Tibial nerve (tissue), 4 donors: ENCODE data around the gene SPECC1. TPM values are rescaled to one million over a fixed set of nuclear protein-coding genes. Genes with fewer than 3 reads are reported as not detected.

ENCODE experiments used
- DNase-seq, 2 donors: peaks; one replicate each; pipeline ENCODE4 v3.0.0-alpha.2; 2019; ENCODE audit warnings: low spot score in 2 of 2
- H3K27ac ChIP-seq, 4 donors: fragments of 200-600 bp; sonication (generic) in 3 of 4; one replicate each; pipeline ENCODE4 v1.5.1; 2017 to 2019; ENCODE audit warnings: mild to moderate bottlenecking in 1 of 4
- H3K27me3 ChIP-seq, 2 donors: fragments of 200-600 bp; sonication (generic) in 1 of 2; one replicate each; pipeline versions ENCODE4 v1.5.1 to v1.6.0; 2017 to 2019
- H3K36me3 ChIP-seq, 3 donors: fragments of 200-600 bp; sonication (generic); one replicate each; pipeline ENCODE4 v1.5.1; 2018 to 2019
- H3K4me1 ChIP-seq, 4 donors: fragments of 200-600 bp; sonication (generic) in 3 of 4; one replicate each; pipeline ENCODE4 v1.5.1; 2017 to 2019
- H3K4me3 ChIP-seq, 4 donors: fragments of 200-600 bp; sonication (generic) in 3 of 4; one replicate each; pipeline ENCODE4 v1.5.1; 2017 to 2019; ENCODE audit warnings: mild to moderate bottlenecking in 1 of 4, moderate library complexity in 1 of 4
- H3K9me3 ChIP-seq, 4 donors: fragments of 200-600 bp; sonication (generic) in 3 of 4; one replicate each; pipeline ENCODE4 v1.5.1; 2017 to 2019
- EP300 ChIP-seq, 2 donors: sonication (generic); formaldehyde crosslinking; IDR thresholded peaks; one replicate each; pipeline ENCODE4 v1.6.1; 2017; ENCODE audit warnings: antibody characterized with exemption in 2 of 2, mild to moderate bottlenecking in 1 of 2
- POLR2A ChIP-seq, 2 donors: fragments of 450-650 bp; IDR thresholded peaks; one replicate each; pipeline ENCODE4 v1.6.1; 2017; ENCODE audit warnings: antibody characterized with exemption in 2 of 2, mild to moderate bottlenecking in 2 of 2, moderate library complexity in 2 of 2
- WGBS, 2 donors: methylation state at CpG; one replicate each; pipeline ENCODE4 v1.1.5; 2018; 5-methylcytosine and 5-hydroxymethylcytosine counted together
- total RNA-seq, 4 donors: library from RNA; depleted of rRNA; stranded (reverse); fragments of >200 nt; gene quantifications; one replicate each; pipeline ENCODE4 v1.1.0, GENCODE V29; 2016
- TF ChIP-seq, protein P1 (sequence below), 5 experiments: fragments of 200-600 bp in 3 of 5; fragments of 450-650 bp in 2 of 5; sonication (generic) in 3 of 5; IDR thresholded peaks; one replicate each; pipeline ENCODE4 v1.5.1; 2016 to 2019; ENCODE audit warnings: antibody characterized with exemption in 5 of 5, mild to moderate bottlenecking in 3 of 5, moderate library complexity in 2 of 5

Gene SPECC1
- total RNA-seq, 4 donors from 2014 or later, result 63.2 to 139 (median 98.1) TPM

DNA sequence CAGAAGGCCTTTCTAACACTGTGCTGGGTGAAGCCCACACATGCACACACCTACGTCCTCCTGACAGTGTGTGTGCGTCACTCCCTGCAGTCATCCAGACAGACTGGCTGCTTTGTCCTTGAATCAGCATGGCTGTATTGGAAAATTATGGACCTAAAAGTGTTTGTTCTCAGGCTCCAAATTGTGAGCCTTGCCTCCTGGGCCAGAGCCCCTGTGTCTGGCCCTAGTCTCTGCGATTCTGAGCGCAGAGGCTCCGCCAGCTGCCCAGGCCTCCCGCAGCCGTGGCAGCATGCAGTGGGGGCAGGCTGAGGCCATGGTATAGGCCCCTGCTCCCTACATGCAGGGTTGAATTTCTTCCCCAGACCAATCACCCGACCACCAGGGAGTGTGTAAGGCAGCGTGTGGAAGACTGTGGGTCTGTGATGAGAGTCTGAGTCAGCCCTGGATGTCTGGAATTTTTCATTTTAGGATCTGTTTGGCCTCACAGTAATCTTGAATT, 291.3 kb downstream of the SPECC1 start:
- H3K4me1 ChIP-seq, result peaks cover 0 to 8% (median 0%) of the 10 kb centered on the region in 4 donors
- no peaks in the 10 kb centered on the region for H3K27me3 ChIP-seq
- no peaks in the 10 kb centered on the region for H3K9me3 ChIP-seq
- peaks cover 0 to 27% (median 0%) of the 10 kb centered on the region in 3 donors for H3K36me3 ChIP-seq
- H3K27ac ChIP-seq, result peak overlapping the region in 3 of 4 donors; percentile 6 to 65 (median 56)
- WGBS, 2 donors, result 53 to 69% methylated on average over 8 of the region's 9 CpGs
- TF ChIP-seq EP300 (IDR thresholded peaks at IDR 0.05), result no peak
- no peak for TF ChIP-seq POLR2A (IDR thresholded peaks at IDR 0.05)
- TF ChIP-seq, protein P1, sequence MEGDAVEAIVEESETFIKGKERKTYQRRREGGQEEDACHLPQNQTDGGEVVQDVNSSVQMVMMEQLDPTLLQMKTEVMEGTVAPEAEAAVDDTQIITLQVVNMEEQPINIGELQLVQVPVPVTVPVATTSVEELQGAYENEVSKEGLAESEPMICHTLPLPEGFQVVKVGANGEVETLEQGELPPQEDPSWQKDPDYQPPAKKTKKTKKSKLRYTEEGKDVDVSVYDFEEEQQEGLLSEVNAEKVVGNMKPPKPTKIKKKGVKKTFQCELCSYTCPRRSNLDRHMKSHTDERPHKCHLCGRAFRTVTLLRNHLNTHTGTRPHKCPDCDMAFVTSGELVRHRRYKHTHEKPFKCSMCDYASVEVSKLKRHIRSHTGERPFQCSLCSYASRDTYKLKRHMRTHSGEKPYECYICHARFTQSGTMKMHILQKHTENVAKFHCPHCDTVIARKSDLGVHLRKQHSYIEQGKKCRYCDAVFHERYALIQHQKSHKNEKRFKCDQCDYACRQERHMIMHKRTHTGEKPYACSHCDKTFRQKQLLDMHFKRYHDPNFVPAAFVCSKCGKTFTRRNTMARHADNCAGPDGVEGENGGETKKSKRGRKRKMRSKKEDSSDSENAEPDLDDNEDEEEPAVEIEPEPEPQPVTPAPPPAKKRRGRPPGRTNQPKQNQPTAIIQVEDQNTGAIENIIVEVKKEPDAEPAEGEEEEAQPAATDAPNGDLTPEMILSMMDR (IDR thresholded peaks at IDR 0.05), result no peak
- DNase-seq, result no peak
- H3K4me3 ChIP-seq, result no peak overlapping the region

DNA sequence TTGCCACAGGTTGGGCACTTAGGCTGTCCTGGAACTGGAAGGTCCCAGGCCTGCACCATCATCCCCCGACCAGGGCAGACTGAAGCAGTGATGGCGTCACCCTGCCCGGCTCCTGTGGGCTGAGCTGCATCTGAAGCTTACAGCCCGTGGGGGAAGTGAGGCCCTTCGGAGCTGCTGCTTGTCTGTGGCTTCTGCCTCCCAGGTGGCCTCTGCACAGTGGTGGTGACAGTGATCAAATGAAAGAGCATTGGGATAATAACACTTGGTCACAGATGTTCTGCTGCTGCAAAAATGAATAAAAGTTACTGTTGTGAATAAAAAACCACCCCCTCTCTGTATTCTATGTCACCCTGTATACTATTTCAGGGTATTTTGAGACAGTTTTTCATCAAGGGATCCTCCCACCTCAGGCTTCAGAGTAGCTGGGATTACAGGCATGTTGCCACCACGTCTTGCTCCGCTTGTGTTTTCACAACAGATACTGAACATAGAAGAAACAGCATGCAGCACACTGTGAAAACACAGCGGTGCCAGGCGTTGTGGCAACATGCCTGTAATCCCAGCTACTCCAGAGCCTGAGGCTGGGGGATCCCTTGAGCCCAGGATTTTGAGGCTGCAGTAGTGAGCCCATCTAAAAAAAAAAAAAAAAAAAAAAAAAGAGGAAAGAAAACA, 293.2 kb downstream of the SPECC1 start:
- TF ChIP-seq EP300 (IDR thresholded peaks at IDR 0.05) (no peak), POLR2A (IDR thresholded peaks at IDR 0.05) (no peak)
- TF ChIP-seq, protein P1 (IDR thresholded peaks at IDR 0.05), result no peak
- Histone ChIP-seq H3K27ac (no peak overlapping the region), H3K4me1 (peaks cover 0 to 8% (median 0%) of the 10 kb centered on the region in 4 donors), H3K9me3 (peaks cover 0 to 17% (median 8%) of the 10 kb centered on the region in 4 donors), H3K4me3 (no peak overlapping the region), H3K27me3 (no peaks in the 10 kb centered on the region), H3K36me3 (peaks cover 0 to 39% (median 0%) of the 10 kb centered on the region in 3 donors)
- 64 to 66% methylated on average over 8 to 9 of the region's 9 CpGs for WGBS, 2 donors
- DNase-seq, result no peak

DNA sequence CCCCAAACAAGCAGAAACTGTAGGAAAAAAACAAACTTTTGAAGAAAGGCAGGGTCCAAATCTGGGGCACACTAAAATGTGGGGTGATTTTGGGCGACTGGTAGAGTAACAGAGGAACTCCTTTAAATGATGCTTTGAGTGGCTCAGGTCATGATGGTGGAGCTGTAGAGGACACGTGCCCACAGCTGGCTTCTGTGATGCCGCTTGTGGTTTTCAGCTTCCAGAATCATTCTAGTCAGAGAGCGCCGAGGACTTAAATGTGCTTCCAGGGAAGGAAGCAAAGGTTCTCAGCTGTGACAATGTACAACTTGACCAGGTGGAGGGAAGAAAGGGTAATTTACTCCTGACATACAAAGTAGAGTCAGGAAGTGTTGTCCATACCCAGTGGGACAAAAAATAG, 295.8 kb downstream of the SPECC1 start:
- H3K9me3 ChIP-seq, result peaks cover 0 to 25% (median 11%) of the 10 kb centered on the region in 4 donors
- DNase-seq, result no peak
- peaks cover 0 to 8% (median 0%) of the 10 kb centered on the region in 4 donors for H3K4me1 ChIP-seq
- TF ChIP-seq, protein P1 (IDR thresholded peaks at IDR 0.05), result no peak
- no peak for TF ChIP-seq EP300 (IDR thresholded peaks at IDR 0.05)
- no peak for TF ChIP-seq POLR2A (IDR thresholded peaks at IDR 0.05)
- WGBS, 2 donors, result 94 to 100% methylated on average over 5 of the region's 5 CpGs
- peaks cover 0 to 44% (median 0%) of the 10 kb centered on the region in 3 donors for H3K36me3 ChIP-seq
- no peaks in the 10 kb centered on the region for H3K27me3 ChIP-seq
- H3K4me3 ChIP-seq, result no peak overlapping the region
- H3K27ac ChIP-seq, result no peak overlapping the region

DNA sequence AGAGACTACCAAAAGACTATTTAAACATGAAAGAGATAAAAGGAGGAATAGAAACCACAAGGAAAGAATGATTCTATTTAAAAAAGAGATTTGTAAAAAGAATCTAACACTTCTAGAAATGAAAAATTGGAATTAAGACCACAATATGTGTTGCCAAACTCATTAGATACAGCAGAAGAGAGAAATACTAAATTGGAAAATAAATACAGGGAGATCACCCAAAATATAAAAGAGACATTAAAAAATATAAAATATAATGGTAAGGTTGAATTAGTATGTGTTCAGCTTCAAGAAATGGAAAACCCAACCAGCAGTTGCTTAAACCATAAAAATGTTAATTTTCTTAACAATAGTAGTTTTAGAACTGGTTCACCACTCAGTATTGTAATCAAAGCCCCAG, 297.8 kb downstream of the SPECC1 start:
- Histone ChIP-seq H3K4me1 (peaks cover 0 to 4% (median 0%) of the 10 kb centered on the region in 4 donors), H3K36me3 (peaks cover 0 to 44% (median 0%) of the 10 kb centered on the region in 3 donors), H3K27ac (no peak overlapping the region), H3K9me3 (peaks cover 0 to 25% (median 11%) of the 10 kb centered on the region in 4 donors), H3K27me3 (no peaks in the 10 kb centered on the region), H3K4me3 (no peak overlapping the region)
- no peak for TF ChIP-seq EP300 (IDR thresholded peaks at IDR 0.05)
- no peak for TF ChIP-seq POLR2A (IDR thresholded peaks at IDR 0.05)
- TF ChIP-seq, protein P1 (IDR thresholded peaks at IDR 0.05), result no peak
- DNase-seq, result no peak

DNA sequence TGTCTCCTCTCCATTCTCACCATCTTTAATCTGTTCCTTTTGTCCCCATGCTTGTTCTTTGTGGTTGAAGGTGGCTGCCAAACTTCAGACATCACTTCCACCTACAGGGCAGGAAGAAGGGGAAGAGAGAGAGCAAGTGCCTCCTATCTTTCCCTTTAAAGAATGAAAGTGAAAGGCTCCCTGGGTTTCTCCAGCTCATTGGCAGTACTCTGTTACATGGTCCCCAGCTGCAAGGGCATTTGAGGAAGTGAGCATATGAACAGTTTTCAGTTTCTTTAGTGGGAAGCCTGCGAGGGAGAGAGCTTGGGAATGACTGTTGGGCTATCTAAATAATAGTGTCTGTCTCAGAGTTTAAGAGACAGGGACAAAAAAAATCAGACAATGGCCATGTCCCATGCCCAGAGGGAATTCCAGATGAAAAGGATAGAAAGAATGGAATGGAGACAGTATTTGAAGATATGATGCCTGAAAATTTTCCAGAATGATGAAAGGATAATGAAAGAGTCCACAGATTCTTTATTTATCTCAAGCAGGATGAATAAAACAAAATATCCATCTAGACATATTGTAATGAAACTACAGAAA, 298.3 kb downstream of the SPECC1 start:
- Histone ChIP-seq H3K36me3 (peaks cover 0 to 44% (median 0%) of the 10 kb centered on the region in 3 donors), H3K4me3 (no peak overlapping the region), H3K27me3 (no peaks in the 10 kb centered on the region), H3K4me1 (no peaks in the 10 kb centered on the region), H3K27ac (no peak overlapping the region), H3K9me3 (peaks cover 0 to 25% (median 11%) of the 10 kb centered on the region in 4 donors)
- no peak for TF ChIP-seq EP300 (IDR thresholded peaks at IDR 0.05)
- no peak for TF ChIP-seq POLR2A (IDR thresholded peaks at IDR 0.05)
- TF ChIP-seq, protein P1 (IDR thresholded peaks at IDR 0.05), result no peak
- no peak for DNase-seq
- WGBS, 2 donors, result 74 to 83% methylated on average over 1 of the region's 1 CpG
